GM21786 (cell line): Measurements from ENCODE around the gene D2HGDH.

ENCODE experiments used
- ATAC-seq: cut with Tn5 transposase; IDR thresholded peaks from one replicate; pipeline ENCODE4 v1.9.1; 2021; ENCODE audit not compliant: unreplicated experiment

The D2HGDH gene

GRCh38 chr2:241734467-241735208 is at the start of gene D2HGDH:
TSS of gene D2HGDH (plus strand) at chr2:241734630. CDS start at chr2:241735225, 595 bp downstream.
- peak; percentile 70 for ATAC-seq

GRCh38 chr2:241686324-241686649 is 48.1 kb upstream of the D2HGDH start:
- ATAC-seq, result peak; percentile 6

GRCh38 chr2:241686650-241687425 is 47.6 kb upstream of the D2HGDH start, which contains the start of gene DTYMK:
TSS of gene DTYMK (minus strand) at chr2:241686815. CDS start at chr2:241686783, 32 bp downstream.
- peak; percentile 95 for ATAC-seq

- no peak for ATAC-seq
These were observed 45.1 kb upstream of the D2HGDH start for GRCh38 chr2:241689306-241689705.

- ATAC-seq, result no peak
These were observed 44.2 kb upstream of the D2HGDH start for GRCh38 chr2:241690202-241690717.

GRCh38 chr2:241692448-241692847 is 42.0 kb upstream of the D2HGDH start:
- ATAC-seq, result no peak

GRCh38 chr2:241695651-241696050 is 38.8 kb upstream of the D2HGDH start:
- ATAC-seq, result no peak

- no peak for ATAC-seq
These were observed 33.4 kb upstream of the D2HGDH start for GRCh38 chr2:241701149-241701398.

GRCh38 chr2:241701399-241702154 is 32.9 kb upstream of the D2HGDH start, which contains the start of gene ING5:
TSS of gene ING5 (plus strand) at chr2:241702039. CDS start at chr2:241702066, 27 bp downstream.
- peak; percentile 48 for ATAC-seq

GRCh38 chr2:241702155-241703031 is 32.0 kb upstream of the D2HGDH start:
- ATAC-seq, result peak; percentile 69

- no peak for ATAC-seq
These were observed 31.3 kb upstream of the D2HGDH start for GRCh38 chr2:241703032-241703604.

GRCh38 chr2:241706537-241706936 is 27.9 kb upstream of the D2HGDH start:
- no peak for ATAC-seq

- no peak for ATAC-seq
These were observed 25.6 kb upstream of the D2HGDH start for GRCh38 chr2:241708879-241709278.

GRCh38 chr2:241719093-241719492 is 15.3 kb upstream of the D2HGDH start:
- no peak for ATAC-seq

- no peak for ATAC-seq
These were observed 14.3 kb upstream of the D2HGDH start for GRCh38 chr2:241720099-241720498.

- no peak for ATAC-seq
These were observed 13.9 kb upstream of the D2HGDH start for GRCh38 chr2:241720560-241720959.

- ATAC-seq, result no peak
These were observed 12.6 kb upstream of the D2HGDH start for GRCh38 chr2:241721852-241722251.

- ATAC-seq, result no peak
These were observed 11.5 kb upstream of the D2HGDH start for GRCh38 chr2:241722896-241723454.

GRCh38 chr2:241724259-241724974 is 10.0 kb upstream of the D2HGDH start:
- ATAC-seq, result no peak
